Spinal cord (tissue), 10 donors: ENCODE data around the gene CCT4. TPM values are rescaled to one million over a fixed set of nuclear protein-coding genes. Genes with fewer than 3 reads are reported as not detected.
A peak's percentile ranks its signal among the peaks of the same experiment; 100 is the strongest.
"Not testable (repeated sequence)": the region's sequence is repeated elsewhere in the genome, so short reads cannot be mapped to it uniquely, and the experiment has no call there.

Experiments
- DNase-seq, 6 donors: peaks; one replicate each; pipeline versions ENCODE4 v3.0.0 to v3.0.0-alpha.2; 2013 to 2015; ENCODE audit warnings: low spot score in 6 of 6, low read depth in 4 of 6
- H3K27ac ChIP-seq: one replicate; pipeline ENCODE4 v1.5.1; 2013; ENCODE audit warnings: low read depth, low read length, control low read depth
- H3K27me3 ChIP-seq: one replicate; pipeline ENCODE4 v1.6.1; 2013; ENCODE audit warnings: low read length; ENCODE audit not compliant: control insufficient read depth, insufficient read depth
- H3K36me3 ChIP-seq: one replicate; pipeline ENCODE4 v1.6.1; 2013; ENCODE audit warnings: low read length; ENCODE audit not compliant: control insufficient read depth, insufficient read depth
- H3K4me1 ChIP-seq: one replicate; pipeline ENCODE4 v1.6.1; 2013; ENCODE audit warnings: low read length; ENCODE audit not compliant: control insufficient read depth, insufficient read depth
- H3K4me3 ChIP-seq: one replicate; pipeline ENCODE4 v1.5.1; 2013; ENCODE audit warnings: low read depth, low read length, control low read depth
- H3K9me3 ChIP-seq: one replicate; pipeline ENCODE4 v1.6.1; 2013; ENCODE audit warnings: low read length; ENCODE audit not compliant: control insufficient read depth, insufficient read depth
- WGBS: methylation state at CpG from one replicate; pipeline ENCODE4 v1.1.5; 2013; ENCODE audit warnings: missing lambda C conversion rate; ENCODE audit not compliant: insufficient coverage; 5-methylcytosine and 5-hydroxymethylcytosine counted together
- polyA plus RNA-seq, 2 donors: library from polyadenylated mRNA; unstranded; fragments of 120-200 nt; gene quantifications; one replicate each; pipeline ENCODE4 v1.2.1, GENCODE V29; 2013; ENCODE audit not compliant: insufficient read length in 2 of 2
- total RNA-seq, 2 donors: library from RNA; depleted of rRNA in 1 of 2; stranded (reverse); fragments of 120-200 nt in 1 of 2; fragments of >200 nt in 1 of 2; gene quantifications; one replicate each; pipeline versions ENCODE4 v1.2.3 to v1.2.4, GENCODE V29; 2013 to 2014
- donor health status: healthy.

Gene CCT4
- total and polyA plus RNA-seq, 4 donors = 132 to 152 (median 138) TPM

DNA sequence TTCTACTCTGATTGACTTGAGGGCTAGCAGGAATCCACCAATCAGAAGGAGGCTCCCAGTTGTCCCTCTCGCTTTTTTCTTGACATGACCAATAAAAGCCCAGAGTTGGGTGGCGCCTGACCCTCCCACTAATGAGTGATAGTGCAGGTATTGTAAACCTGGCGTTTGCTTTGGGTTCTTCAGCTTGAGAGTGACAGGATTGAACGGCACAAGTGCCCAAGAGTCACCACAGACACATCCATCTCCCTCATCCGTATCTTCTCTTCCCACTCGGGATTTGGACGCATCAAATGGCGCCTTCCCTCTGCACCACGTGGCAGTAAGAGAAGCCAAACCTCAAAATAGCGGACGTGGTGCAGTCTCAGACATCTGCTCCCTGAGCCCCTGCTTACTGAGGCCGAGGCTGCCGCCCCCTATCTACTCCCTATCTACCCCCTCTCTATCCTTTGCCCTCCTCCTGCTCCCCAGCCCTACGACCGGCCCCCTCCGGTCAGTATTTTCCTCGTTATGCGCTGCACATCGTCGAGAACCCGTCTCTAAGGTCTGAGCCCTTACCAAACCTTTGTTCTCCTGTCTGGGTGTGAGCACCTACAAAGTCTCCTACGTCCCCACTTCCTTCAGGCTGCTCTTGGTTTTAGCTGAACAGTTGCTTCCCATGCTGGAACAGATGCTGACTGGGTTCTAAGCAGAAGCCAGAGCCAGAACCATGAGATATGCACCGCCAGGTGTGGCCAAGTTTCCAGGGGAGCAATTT lies 33.7 kb downstream of the CCT4 start:
- Histone ChIP-seq H3K36me3 (no peaks in the 10 kb centered on the region), H3K9me3 (no peaks in the 10 kb centered on the region)
- WGBS = 1% methylated on average over 22 of the region's 23 CpGs

DNA sequence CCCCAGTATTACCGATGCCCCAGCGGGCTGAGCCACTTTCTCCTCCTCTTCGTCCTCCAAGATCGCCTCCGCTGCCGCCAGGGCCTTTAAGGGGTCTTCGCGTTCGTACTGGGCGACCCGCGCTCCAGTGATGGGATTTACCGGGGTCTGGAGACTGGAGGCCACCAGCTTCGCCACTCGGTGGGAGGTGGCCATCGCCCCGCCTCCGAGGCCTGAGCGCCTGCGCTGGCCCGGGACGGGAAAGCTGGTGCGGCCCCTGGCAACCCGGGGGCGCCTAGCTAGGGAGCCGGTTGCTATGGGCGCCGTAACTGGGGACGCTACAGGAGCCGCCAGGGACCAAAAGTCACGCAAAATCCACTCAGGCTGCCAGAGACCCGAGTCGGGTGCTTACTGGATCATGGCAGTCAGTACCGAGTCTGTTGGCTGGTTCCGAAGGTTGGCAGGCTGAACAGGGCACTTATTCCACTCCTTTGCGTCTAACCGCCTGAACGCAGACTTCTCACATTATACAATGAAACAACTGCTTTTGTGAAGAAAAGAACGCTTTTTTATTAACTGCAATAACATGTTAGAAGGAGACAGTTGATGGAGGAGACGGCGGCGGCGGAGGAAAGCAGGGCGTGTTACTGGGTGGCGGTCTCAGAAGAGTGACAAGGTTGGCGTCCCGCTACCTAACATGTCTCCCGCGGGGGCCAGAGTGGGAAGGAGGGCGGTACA lies 34.5 kb downstream of the CCT4 start, which contains the start of gene FAM161A:
Gene FAM161A, minus strand, starts transcription at position 214 of the 717 bp plus-strand sequence. Its CDS starts 19 bp downstream, at position 195.
- peak; percentile 75 to 97 (median 89) for DNase-seq
- H3K36me3 ChIP-seq = no peaks in the 10 kb centered on the region
- H3K4me3 ChIP-seq = peak within 1 kb of the TSS; percentile 99
- H3K27ac ChIP-seq = peak within 1 kb of the TSS; percentile 95
- 0% methylated on average over 46 of the region's 50 CpGs for WGBS
- peaks cover 10% of the 10 kb centered on the region for H3K4me1 ChIP-seq
- H3K9me3 ChIP-seq = no peaks in the 10 kb centered on the region
- no peaks in the 10 kb centered on the region for H3K27me3 ChIP-seq

More for the DNA sequence above, 33.7 kb downstream of the CCT4 start:
- Histone ChIP-seq H3K4me1 (peaks cover 10% of the 10 kb centered on the region), H3K27ac (peak overlapping the region; percentile 95), H3K27me3 (no peaks in the 10 kb centered on the region), H3K4me3 (peak overlapping the region; percentile 99)
- DNase-seq = peak; percentile 68 to 99 (median 94)

DNA sequence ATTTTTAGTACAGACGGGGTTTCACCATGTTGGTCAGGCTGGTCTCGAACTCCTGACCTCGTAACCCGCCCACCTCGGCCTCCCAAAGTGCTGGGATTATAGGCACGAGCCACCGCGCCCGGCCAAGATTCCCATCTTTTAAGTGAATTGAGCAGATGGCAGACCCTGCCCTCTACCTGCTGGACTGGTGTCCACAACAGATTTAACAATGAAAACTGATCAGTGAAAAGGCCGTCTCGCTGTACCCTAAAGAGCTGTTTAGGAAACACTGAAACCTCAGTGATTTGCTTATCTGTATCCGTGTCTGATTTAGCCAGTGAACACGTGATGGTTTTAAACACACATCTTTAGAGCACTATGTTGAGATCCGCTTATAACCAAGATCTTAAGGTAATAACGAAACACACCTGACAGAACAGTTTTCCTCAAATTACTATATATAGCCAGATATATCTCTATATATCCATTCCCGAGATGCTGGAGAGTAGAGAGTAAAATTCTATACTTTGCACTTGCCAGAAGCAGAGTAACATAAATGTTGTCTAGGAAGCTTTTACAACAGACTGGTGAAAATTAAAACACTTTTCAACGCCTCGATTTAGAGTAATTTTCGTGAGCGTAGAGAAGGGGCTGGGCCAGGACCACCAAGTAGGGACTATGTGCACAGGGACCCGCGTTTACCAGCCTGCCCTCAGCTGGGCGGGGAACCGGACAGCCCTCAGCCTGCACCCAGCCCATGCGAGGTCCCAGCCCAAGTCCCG lies 35.2 kb downstream of the CCT4 start:
- Histone ChIP-seq H3K27me3 (no peaks in the 10 kb centered on the region), H3K4me3 (peak overlapping the region; percentile 99), H3K36me3 (no peaks in the 10 kb centered on the region), H3K9me3 (no peaks in the 10 kb centered on the region), H3K4me1 (peaks cover 10% of the 10 kb centered on the region), H3K27ac (peak overlapping the region; percentile 95)
- 23% methylated on average over 21 of the region's 26 CpGs for WGBS
- peak in 2 of 6 donors; percentile 12 to 68 for DNase-seq

DNA sequence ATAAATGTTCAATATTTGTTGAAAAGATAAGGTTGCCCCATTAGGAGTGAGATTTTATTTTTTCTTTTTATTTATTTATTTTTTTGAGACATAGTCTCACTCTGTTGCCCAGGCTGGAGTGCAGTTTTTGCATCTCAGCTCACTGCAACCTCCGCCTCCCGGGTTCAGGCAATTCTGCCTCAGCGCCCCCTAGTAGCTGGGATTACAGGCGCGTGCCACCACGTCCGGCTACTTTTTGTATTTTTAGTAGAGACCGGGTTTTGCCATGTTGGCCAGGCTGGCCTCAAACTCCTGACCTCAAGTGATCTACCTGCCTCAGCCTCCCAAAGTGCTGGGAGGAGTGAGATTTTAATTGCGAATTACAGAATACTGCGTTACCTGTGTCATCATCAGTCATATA lies 37.2 kb downstream of the CCT4 start:
- not testable (repeated sequence) for H3K4me3 ChIP-seq, DNase-seq, H3K27ac ChIP-seq, H3K9me3 ChIP-seq, H3K36me3 ChIP-seq, H3K27me3 ChIP-seq
- peaks cover 10% of the 10 kb centered on the region for H3K4me1 ChIP-seq
- WGBS = 100% methylated on average over 4 of the region's 10 CpGs

DNA sequence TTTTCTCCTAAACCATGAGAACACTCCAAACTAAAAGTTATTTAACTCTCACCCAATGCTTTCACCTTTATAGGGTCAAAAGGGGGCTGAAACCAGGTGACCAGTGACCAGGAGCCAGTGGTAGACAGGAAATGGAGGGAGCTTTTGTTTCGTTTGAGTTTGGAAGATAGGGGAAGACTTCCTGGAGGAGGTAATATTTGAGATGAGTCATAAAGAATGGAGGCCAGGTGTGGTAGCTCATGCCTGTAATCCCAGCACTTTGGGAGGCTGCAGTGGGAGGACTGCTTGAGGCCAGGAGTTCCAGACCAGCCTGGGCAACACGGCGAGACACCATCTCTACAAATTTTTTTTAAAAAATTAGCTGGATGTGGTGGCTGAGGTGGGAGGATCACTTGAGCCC lies 43.1 kb downstream of the CCT4 start:
- Histone ChIP-seq H3K27me3 (no peaks in the 10 kb centered on the region), H3K4me3 (no peak overlapping the region), H3K36me3 (peaks cover 9% of the 10 kb centered on the region), H3K27ac (no peak overlapping the region), H3K4me1 (no peaks in the 10 kb centered on the region), H3K9me3 (no peaks in the 10 kb centered on the region)
- no peak for DNase-seq
- WGBS = 86% methylated on average over 1 of the region's 3 CpGs

DNA sequence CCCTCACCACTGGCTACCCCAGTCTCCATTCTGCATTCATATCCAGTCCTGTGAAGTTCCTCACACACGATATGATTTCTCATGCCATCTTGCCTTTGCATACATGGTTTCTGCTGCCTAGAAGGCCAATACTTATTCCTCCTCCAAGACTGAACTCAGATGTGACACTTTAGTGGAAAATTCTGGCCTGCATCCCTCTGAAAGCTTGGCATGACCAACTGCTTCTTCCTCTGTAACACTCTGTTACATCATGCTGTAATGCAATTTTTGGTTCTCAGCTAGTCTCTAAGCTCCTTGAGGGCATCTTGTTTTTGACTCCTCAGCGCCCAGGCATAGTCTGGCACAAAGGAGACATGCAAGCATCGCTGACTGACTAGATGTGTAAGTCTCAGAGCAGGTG lies 47.2 kb downstream of the CCT4 start:
- H3K4me1 ChIP-seq = no peaks in the 10 kb centered on the region
- H3K27ac ChIP-seq = no peak overlapping the region
- peak in 1 of 6 donors; percentile 20 for DNase-seq
- H3K36me3 ChIP-seq = peaks cover 15% of the 10 kb centered on the region
- no peak overlapping the region for H3K4me3 ChIP-seq
- WGBS = 97% methylated on average over 2 of the region's 3 CpGs
- H3K9me3 ChIP-seq = no peaks in the 10 kb centered on the region
- no peaks in the 10 kb centered on the region for H3K27me3 ChIP-seq

DNA sequence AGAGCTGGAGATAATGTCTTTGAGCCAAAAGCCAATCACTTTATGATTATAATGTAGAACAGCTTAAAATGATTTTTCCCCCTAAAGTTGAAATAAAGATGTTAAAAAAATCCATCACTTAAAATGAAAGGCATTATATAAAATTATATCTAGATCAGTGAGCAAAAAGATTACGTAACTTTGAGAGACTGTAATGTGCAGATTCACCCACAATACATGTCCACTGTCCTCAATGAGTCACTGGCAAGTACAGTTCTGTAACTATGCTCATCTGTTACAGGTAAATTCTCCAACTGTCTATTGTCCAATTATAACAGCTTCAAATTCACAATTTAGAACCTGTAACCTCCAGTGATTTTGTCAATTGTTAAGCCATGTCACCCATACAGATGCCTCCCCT lies 53.6 kb downstream of the CCT4 start:
- DNase-seq = no peak
- Histone ChIP-seq H3K27me3 (no peaks in the 10 kb centered on the region), H3K9me3 (no peaks in the 10 kb centered on the region), H3K27ac (no peak overlapping the region), H3K4me3 (no peak overlapping the region), H3K4me1 (no peaks in the 10 kb centered on the region), H3K36me3 (peaks cover 11% of the 10 kb centered on the region)
- no CpG with 5 or more reads among the region's 1 CpG for WGBS

DNA sequence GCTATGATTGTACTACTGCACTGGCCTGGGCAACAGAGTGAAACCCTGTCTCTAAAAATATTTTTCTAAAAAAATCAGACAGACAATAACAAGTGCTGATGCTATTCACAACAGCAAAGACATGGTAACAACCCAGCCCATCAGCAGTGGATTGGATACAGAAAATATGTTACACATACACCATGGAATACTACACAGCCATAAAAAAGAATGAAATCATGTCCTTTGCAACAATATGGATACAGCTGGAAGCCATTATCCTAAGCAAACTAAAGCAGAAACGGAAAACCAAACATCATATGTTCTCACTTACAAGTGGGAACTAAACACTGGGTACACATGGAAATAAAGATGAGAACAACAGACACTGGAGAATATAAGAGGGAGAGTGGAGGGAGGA lies 54.5 kb downstream of the CCT4 start:
- H3K36me3 ChIP-seq = peaks cover 9% of the 10 kb centered on the region
- no peak overlapping the region for H3K4me3 ChIP-seq
- H3K27ac ChIP-seq = no peak overlapping the region
- no peaks in the 10 kb centered on the region for H3K4me1 ChIP-seq
- DNase-seq = no peak
- no CpG with 5 or more reads among the region's 1 CpG for WGBS
- H3K27me3 ChIP-seq = no peaks in the 10 kb centered on the region
- no peaks in the 10 kb centered on the region for H3K9me3 ChIP-seq

DNA sequence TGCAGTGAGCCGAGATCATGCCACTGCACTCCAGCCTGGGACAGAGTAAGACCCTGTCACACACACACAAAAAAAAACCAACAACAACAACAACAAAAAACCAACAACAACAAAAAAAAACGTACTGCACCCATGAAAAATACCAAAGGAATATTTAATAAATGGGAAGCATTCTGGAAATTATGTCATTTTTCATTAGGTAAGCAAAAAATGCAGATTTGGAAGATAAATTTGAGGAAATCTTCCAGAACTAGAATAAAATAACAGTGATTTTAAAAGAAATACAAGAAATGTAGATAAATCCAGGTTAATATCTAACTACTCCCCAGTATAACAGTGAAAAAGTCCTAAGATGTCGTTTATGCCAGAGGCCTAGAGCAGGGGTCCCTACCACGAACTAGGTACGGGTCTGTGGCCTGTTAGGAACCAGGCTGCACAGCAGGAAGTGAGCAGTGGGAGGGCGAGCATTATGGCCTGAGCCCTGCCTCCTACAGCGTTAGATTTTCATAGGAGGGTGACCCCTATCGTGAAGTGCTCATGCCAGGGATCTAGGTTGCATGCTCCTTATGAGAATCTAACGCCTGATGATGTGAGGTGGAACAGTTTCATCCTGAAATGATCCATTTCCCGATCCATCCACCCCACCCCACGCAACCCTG lies 56.1 kb downstream of the CCT4 start:
- 79% methylated on average over 5 of the region's 11 CpGs for WGBS
- no peaks in the 10 kb centered on the region for H3K9me3 ChIP-seq
- peaks cover 7% of the 10 kb centered on the region for H3K36me3 ChIP-seq
- H3K4me3 ChIP-seq = no peak overlapping the region
- H3K27me3 ChIP-seq = no peaks in the 10 kb centered on the region
- no peak overlapping the region for H3K27ac ChIP-seq
- no peak for DNase-seq
- H3K4me1 ChIP-seq = no peaks in the 10 kb centered on the region
